MV-4-11 (cell line): ENCODE data around the gene ASTN2.

Experiments used
- DNase-seq: peaks from one replicate; lab custom pipeline; 2025; lab: John Stamatoyannopoulos, UW

ASTN2 gene

DNA sequence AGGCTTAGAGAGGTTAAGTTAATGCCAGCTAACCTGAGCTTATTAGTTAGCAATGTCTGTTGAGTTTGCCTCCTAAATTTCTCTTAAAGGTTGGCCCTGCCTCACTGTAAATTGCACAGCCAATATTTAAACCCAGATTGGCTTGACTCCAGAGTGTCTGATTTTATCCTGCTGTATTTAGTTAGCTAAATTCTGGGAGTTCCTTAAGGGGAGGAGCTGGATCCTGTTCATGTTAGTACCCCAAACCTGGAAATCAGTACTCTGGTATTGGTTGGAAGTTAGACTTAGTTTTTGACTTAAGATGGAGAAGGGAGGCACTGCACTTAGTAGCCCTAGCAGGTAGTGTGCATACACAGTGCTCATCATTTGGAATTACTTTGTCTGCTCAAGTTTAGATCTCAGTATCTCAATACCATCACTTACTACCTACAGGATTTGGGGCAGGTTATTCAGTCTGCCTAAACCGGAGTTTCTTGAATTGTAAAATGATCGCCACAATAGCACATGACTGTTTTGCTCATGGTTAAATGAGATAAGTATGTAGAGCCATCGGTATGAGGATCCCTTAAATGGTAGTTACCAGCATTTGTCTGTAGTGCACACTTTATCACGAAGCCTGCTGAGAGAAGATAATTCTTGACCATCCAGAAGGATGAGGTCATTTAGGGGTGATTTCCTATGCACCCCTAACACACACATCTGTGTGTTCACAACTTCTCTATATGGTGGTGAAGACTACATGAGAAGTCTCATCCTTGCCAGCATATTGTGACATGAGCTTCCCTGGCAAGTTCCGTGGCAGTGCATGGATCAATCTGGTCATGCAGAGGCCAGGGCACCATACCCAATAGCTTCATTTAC, 992.5 kb downstream of the ASTN2 start:
- DNase-seq: no peak

GRCh38 chr9:116420993-116421538, 993.8 kb downstream of the ASTN2 start:
- no peak for DNase-seq

DNA sequence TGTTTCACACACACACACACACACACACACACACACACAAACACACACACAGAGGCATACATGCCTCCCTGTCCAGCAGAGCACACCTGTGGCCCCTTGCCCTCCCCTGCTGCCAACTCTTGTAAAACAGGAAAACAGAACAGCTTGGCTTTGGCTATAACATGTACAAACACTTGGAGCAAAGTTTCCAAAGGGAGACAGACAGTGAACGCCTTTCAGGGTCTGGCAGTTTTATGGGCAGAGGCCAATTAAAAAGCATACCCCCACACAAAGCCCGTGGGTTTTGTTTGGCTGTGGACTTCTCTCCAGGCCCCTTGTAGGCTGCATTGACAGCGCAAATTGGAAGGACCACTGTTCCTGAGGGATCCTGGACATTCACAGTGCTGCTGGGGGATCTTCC, 995.7 kb downstream of the ASTN2 start:
- DNase-seq: no peak

- no peak for DNase-seq
Measured at GRCh38 chr9:116417464-116417863, 997.4 kb downstream of the ASTN2 start.

DNA sequence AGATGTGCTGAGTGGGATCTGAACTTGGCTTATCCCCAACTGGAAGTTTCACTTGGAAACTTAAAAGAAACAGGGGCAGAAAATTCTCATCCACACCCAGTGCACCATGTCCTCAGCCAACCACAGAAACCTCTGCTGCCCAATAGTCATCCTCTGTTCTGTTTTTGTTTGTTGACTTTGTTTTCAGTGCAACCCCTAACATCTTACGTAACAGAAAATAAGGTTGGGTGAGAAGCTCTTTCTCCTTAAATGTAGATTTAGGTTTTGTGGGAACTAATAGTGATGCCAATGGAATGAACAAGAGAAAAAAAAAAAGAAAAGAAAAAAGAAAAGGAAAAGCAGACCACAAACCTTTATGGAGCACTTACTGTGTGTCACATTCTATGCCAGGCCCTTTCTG, 998.4 kb downstream of the ASTN2 start:
- DNase-seq: no peak

GRCh38 chr9:116414374-116414773, 1000.5 kb downstream of the ASTN2 start:
- DNase-seq: no peak

DNA sequence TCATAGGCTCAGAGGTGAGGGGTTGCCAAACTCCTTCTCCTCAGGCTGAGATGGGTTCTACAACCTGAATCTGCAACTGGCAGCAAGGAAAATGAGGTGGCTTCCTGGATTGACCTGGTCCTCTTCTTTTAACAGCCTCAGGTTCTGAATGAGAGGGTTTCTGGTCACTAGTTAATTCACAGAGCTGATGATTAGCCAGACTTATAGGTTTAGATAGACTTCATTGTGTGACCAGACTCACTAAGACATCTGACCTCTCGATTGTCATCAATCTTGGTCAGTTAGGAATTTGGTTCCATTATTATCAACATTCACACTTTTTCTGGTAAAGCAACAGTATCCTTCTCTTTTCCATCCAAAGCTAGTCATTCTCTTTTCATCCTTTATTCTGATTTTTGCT, 1003.4 kb downstream of the ASTN2 start:
- no peak for DNase-seq

GRCh38 chr9:116409638-116410037, 1005.2 kb downstream of the ASTN2 start:
- peak; percentile 25 for DNase-seq

- DNase-seq: no peak
Measured at GRCh38 chr9:116409129-116409528, 1005.7 kb downstream of the ASTN2 start.

- no peak for DNase-seq
Measured at GRCh38 chr9:116406469-116406868, 1008.4 kb downstream of the ASTN2 start.

DNA sequence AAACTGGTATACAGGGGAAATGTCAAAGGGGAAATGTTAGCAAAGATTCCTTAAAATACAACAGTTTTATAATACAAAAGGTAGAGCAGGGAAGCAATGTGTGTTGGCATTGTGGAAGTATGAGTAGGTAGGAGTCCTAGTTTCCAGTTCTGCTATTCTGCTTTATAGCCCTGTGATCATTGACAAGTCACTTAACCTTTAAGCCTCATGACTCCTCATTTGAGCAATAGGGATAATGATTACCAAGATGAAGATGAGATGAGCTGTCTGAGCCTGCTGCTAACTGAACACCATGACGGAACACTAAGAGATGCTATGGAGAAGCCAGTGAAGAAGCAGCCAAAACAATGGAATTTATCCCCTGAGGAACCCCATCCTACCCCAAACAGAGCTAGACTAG, 1009.5 kb downstream of the ASTN2 start:
- no peak for DNase-seq

DNA sequence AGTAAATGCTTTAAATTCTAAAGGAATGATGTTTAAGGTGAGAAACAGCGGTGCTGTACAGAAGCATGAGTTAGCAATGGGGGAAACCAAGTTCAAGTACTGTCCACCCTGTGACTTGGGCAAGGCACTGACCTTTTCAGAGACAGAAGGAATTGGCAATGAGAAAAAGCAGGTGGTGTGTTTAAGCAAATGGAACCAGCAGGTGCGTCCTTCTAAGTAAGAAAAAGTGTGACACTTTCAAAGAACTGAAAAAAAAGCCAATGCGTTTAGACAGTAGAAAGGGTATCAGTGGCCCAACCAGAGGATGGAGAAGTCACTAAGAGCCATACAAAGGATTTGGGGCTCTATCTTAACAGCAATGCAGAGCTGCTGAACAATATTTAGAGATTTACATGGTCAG, 1010.6 kb downstream of the ASTN2 start:
- DNase-seq: no peak

DNA sequence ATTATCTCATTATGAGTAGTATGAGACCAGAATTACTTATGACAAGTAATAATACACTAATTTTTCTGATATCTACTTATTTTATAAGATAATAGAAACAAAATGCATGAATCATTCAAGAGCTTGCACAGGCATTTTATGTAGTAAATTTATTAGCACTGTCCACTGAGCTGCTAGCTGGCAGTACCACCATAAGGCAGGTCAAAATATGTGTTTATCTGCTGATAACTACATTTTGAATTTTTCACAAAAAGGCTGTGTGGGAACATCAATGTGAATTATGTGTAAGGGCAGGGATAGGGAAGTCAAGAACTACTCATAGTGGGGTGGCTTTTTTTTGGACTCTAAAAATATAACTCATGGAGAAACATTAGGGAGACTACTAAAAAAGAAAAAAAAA, 1011.7 kb downstream of the ASTN2 start:
- DNase-seq: no peak

DNA sequence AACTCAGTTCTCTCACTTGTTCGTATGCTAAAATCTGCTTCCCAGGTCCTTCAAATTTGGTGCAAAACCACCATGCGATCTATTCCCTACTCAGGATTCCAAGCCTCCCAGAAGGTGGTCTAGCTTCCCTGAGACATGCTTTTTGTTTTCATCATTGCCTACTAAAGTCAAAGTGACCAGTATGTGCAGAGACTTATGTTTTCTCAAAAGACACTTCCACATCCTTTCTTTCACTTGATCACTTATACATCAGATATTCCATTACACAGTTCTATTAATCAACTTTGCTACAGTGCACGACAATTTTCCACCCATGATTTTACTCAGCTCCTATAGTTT, 1019.2 kb downstream of the ASTN2 start:
- DNase-seq: no peak

DNA sequence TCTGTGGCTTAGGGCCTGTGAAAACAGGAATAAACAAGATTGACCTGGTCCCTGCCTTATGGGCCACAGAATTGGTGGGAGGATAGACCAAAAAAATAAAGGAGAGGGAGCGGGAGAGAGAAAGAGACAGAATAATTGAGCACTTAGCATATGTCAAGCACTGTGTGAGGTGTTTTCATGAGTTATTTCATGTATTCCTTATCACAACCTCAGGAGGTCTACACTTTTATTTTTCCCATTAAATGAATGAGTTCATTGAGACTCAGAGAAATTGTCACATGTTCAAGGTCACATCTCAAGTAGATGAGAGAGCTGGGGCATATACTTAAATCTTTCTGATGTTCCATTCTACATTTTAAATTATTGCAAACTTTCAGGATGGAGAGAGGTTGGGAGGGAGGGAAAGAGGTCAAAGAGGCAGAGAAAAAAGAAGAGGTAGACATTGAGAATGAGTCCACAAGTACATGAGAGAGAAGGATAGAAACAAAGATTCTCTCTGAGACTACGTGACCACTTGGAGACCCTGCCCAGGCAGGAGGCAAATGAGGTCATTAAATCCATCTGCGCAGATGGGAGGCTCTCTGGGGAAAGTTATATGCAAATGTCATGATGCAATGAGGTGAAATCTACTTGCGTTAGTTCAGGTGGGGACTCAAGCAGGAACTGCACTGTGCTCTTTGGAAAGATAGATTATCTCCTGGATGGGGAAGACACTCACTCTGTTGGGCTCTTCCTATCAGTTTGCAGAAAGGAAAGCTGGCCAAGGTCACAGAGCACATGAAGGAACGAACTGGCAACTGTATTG, 1019.8 kb downstream of the ASTN2 start:
- DNase-seq: no peak

DNA sequence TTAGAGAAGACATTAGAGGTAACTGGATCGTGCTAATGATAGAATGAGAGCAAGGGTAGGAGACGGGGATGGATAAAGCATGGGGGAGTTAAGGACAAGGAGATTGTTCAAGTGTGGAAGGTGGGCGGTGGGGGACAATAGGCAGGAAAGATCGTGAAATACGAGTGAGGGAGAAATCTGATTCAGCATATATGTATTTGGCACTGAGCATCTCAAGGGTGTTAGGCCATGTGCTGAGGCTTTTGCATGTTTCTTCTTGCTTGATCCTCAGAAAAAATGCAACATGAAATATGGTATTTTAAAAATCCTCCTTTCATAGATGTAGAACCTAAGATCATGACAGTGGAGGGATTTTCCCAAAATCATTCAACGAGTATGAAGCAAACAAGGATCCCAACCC, 1020.8 kb downstream of the ASTN2 start:
- no peak for DNase-seq

- no peak for DNase-seq
Measured at GRCh38 chr9:116393198-116393597, 1021.7 kb downstream of the ASTN2 start.

- no peak for DNase-seq
Measured at GRCh38 chr9:116391306-116391900, 1023.5 kb downstream of the ASTN2 start.

DNA sequence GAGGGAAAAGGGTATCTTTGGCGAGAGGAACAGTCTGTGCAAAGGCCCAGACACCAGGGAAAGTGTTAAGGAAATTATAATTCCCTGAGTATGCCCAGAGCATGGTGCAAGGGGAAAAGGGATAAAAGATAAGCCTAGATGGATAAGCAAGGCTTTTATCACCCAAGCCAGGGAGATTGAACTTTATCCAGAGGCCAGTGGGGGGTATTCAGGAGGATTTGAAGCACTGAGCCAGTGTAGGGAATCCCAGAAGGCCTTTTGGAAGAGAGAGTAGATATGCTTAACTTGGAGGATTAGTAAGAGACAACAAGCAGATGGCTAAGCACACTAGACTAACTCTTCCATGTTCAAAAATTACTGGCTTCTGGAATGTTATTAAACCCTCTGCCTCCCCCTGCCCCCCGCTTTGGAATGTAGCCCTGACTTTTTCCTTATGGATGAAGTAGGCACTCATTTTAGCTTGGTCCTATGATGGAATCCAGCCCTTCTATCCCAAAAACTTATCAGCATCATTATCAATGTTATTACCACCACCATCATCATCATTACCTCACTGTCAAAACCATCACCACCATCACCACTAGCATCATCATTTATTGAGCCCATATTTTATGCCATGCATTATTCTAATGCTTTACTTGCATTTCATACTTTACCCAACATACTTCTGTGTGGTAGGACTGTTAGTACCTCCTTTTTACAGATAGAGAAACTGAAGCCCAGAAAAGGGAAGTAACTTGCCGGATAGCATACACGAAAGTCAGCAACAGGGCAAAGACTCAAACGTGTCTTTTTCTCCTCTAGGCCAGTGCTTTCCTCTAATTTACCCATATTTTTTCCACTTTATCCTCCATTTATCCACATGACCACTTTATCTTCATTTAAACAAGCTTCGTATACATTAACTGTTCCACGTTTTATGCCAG, 1024.3 kb downstream of the ASTN2 start:
- peak; percentile 59 for DNase-seq

- no peak for DNase-seq
Measured at GRCh38 chr9:116389541-116390302, 1025.1 kb downstream of the ASTN2 start.
